ENCODE data around the gene QRICH1.

Gene QRICH1, protein sequence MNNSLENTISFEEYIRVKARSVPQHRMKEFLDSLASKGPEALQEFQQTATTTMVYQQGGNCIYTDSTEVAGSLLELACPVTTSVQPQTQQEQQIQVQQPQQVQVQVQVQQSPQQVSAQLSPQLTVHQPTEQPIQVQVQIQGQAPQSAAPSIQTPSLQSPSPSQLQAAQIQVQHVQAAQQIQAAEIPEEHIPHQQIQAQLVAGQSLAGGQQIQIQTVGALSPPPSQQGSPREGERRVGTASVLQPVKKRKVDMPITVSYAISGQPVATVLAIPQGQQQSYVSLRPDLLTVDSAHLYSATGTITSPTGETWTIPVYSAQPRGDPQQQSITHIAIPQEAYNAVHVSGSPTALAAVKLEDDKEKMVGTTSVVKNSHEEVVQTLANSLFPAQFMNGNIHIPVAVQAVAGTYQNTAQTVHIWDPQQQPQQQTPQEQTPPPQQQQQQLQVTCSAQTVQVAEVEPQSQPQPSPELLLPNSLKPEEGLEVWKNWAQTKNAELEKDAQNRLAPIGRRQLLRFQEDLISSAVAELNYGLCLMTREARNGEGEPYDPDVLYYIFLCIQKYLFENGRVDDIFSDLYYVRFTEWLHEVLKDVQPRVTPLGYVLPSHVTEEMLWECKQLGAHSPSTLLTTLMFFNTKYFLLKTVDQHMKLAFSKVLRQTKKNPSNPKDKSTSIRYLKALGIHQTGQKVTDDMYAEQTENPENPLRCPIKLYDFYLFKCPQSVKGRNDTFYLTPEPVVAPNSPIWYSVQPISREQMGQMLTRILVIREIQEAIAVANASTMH

DNA sequence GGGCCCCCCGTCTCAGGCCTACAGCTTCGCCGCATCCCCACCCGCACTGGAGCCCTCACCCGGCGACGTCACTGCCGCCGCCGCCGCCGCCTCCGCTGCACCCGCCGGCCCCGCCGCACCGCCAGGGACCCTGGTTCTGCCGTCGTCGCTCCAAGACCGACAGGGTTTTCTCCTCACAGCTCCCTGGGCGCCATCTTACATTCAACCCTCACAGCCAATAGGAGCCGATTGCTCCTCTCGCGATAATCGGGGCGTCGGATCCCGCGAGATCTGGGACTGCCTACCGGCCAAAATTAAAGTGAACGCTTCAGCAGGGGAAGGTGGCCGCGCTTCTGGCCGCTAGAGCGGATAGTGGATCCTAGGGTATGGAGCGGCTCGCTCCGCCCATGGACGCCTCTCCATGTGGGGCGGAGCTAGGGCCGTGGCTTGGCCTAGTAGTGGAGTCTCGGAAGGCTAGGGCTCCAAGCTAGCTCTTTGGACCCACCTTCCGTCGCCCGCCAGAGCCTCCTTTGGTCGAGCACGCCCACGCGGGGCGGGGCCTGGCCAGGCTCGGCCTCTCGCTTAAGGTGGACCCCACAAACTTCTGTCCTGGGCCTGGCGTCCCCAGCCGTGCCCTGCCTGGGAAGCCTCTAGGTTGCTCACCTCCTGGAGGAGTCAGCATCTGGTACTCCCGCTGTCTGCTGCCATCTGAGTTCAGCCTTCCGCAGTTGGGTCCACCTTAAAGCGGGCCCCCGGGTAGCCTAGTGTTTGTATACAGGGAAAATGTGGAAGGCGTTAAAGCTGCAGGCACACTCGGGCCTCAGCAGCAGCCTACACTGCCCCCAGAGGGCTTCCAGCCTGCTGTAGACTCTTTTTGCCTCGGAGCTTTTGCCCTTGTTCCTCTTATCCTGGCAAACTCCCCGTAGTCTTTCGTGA, at the start of gene QRICH1:
TSS of gene QRICH1 (minus strand) at position 219 of the 915 bp plus-strand sequence. CDS start 17,054 bp downstream, outside the sequence.
- Histone ChIP-seq H4K20me1 (ENCODE audit: control insufficient read depth, insufficient read depth, low read depth, low read length) (peaks cover 21% of the 10 kb centered on the region; the same call in 1 of the 2 replicates), H3K27me3 (ENCODE audit: control insufficient read depth, low read length) (no peaks in the 10 kb centered on the region), H3K9me2 (replicated peaks; ENCODE audit: control insufficient read depth, low read length) (no peaks in the 10 kb centered on the region), H3K79me2 (ENCODE audit: control insufficient read depth, low read length) (peaks cover 43% of the 10 kb centered on the region), H3K9me3 (ENCODE audit: control insufficient read depth, insufficient read depth, low read length) (no peaks in the 10 kb centered on the region), H3K4me2 (ENCODE audit: low read length) (peak within 1 kb of the TSS; percentile 85), H3K4me1 (ENCODE audit: control insufficient read depth, low read length) (peaks cover 24% of the 10 kb centered on the region), H3F3A (ENCODE audit: control insufficient read depth, insufficient read depth) (peaks cover 8% of the 10 kb centered on the region; the same call in 1 of the 2 replicates), H3K36me3 (ENCODE audit: control insufficient read depth, low read length) (peaks cover 65% of the 10 kb centered on the region), H3K4me3 (ENCODE audit: low read length) (peak within 1 kb of the TSS; percentile 89), H3K27ac (ENCODE audit: low read depth, low read length) (peak within 1 kb of the TSS; percentile 94)
- TF ChIP-seq EZH2phosphoT487 (IDR thresholded peaks at IDR 0.05; ENCODE audit: borderline replicate concordance, low read length), result no peak
- TF ChIP-seq, protein P1, sequence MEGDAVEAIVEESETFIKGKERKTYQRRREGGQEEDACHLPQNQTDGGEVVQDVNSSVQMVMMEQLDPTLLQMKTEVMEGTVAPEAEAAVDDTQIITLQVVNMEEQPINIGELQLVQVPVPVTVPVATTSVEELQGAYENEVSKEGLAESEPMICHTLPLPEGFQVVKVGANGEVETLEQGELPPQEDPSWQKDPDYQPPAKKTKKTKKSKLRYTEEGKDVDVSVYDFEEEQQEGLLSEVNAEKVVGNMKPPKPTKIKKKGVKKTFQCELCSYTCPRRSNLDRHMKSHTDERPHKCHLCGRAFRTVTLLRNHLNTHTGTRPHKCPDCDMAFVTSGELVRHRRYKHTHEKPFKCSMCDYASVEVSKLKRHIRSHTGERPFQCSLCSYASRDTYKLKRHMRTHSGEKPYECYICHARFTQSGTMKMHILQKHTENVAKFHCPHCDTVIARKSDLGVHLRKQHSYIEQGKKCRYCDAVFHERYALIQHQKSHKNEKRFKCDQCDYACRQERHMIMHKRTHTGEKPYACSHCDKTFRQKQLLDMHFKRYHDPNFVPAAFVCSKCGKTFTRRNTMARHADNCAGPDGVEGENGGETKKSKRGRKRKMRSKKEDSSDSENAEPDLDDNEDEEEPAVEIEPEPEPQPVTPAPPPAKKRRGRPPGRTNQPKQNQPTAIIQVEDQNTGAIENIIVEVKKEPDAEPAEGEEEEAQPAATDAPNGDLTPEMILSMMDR (IDR thresholded peaks at IDR 0.05; ENCODE audit: low read depth, low read length, poor library complexity, severe bottlenecking), result peak; percentile 72

DNA sequence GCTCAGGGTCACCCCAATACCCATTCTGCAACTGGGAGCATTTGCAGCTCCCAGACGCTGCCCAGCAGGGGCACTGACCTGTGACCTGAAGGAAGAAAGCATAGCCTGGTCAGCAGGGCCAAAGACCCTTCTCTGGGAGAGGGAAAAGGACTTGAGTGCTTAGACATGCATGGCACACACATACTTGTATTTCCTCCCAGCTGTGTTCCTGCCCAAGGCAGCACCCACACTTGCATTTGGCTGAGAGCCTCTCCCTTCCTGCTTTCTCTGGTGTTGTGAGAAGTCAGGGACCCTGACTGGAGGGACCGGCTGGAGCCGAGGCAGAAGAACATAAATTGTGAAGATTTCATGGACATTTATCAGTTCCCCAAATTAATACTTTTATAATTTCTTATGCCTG, 46.2 kb upstream of the QRICH1 start:
- Histone ChIP-seq H3F3A (ENCODE audit: control insufficient read depth, insufficient read depth) (no peaks in the 10 kb centered on the region), H3K9me2 (replicated peaks; ENCODE audit: control insufficient read depth, low read length) (no peaks in the 10 kb centered on the region)

DNA sequence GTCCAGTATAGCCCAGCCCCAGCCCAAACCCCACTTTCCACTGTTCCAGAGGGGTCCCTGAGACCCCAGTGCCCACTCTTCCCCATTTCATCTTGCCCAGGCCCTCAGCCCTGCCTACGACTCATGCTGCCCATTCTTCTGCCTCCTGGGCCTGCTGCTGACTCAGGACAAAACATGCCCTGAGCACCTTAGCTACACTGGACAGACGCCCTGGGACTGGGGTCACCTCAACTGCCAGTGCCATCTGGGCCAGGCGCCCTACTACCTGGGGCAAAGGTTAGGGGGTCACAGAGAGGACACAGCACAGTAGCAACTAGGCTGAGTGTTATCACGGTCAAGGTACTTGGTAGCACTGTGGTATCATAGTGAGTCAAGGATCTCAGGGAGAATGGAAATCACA, 41.6 kb upstream of the QRICH1 start:
- Histone ChIP-seq H3K4me3 (ENCODE audit: low read length) (no peak overlapping the region), H3F3A (ENCODE audit: control insufficient read depth, insufficient read depth) (no peaks in the 10 kb centered on the region), H4K20me1 (ENCODE audit: control insufficient read depth, insufficient read depth, low read depth, low read length) (no peaks in the 10 kb centered on the region), H3K27me3 (ENCODE audit: control insufficient read depth, low read length) (peaks cover 3% of the 10 kb centered on the region; the same call in 1 of the 2 replicates), H3K4me2 (ENCODE audit: low read length) (no peak overlapping the region), H3K27ac (ENCODE audit: low read depth, low read length) (no peak overlapping the region), H3K36me3 (ENCODE audit: control insufficient read depth, low read length) (no peaks in the 10 kb centered on the region), H3K9me3 (ENCODE audit: control insufficient read depth, insufficient read depth, low read length) (no peaks in the 10 kb centered on the region), H3K4me1 (ENCODE audit: control insufficient read depth, low read length) (peaks cover 4% of the 10 kb centered on the region; the same call in 1 of the 2 replicates), H3K79me2 (ENCODE audit: control insufficient read depth, low read length) (no peaks in the 10 kb centered on the region), H3K9me2 (replicated peaks; ENCODE audit: control insufficient read depth, low read length) (no peaks in the 10 kb centered on the region)
- no peak for TF ChIP-seq EZH2phosphoT487 (IDR thresholded peaks at IDR 0.05; ENCODE audit: borderline replicate concordance, low read length)
- TF ChIP-seq, protein P1 (IDR thresholded peaks at IDR 0.05; ENCODE audit: low read depth, low read length, poor library complexity, severe bottlenecking), result no peak

More for the DNA sequence above, 46.2 kb upstream of the QRICH1 start:
- no peaks in the 10 kb centered on the region for H3K4me1 ChIP-seq (ENCODE audit: control insufficient read depth, low read length)
- H4K20me1 ChIP-seq (ENCODE audit: control insufficient read depth, insufficient read depth, low read depth, low read length), result no peaks in the 10 kb centered on the region
- peaks cover 3% of the 10 kb centered on the region; the same call in 1 of the 2 replicates for H3K27me3 ChIP-seq (ENCODE audit: control insufficient read depth, low read length)
- H3K4me3 ChIP-seq (ENCODE audit: low read length), result no peak overlapping the region
- H3K9me3 ChIP-seq (ENCODE audit: control insufficient read depth, insufficient read depth, low read length), result peaks cover 5% of the 10 kb centered on the region; the same call in 1 of the 2 replicates
- H3K79me2 ChIP-seq (ENCODE audit: control insufficient read depth, low read length), result no peaks in the 10 kb centered on the region
- no peak overlapping the region for H3K27ac ChIP-seq (ENCODE audit: low read depth, low read length)
- no peak overlapping the region for H3K4me2 ChIP-seq (ENCODE audit: low read length)
- TF ChIP-seq, protein P1 (IDR thresholded peaks at IDR 0.05; ENCODE audit: low read depth, low read length, poor library complexity, severe bottlenecking), result no peak
- no peaks in the 10 kb centered on the region for H3K36me3 ChIP-seq (ENCODE audit: control insufficient read depth, low read length)

All from DOHH2 (cell line).